Central memory CD8-positive, alpha-beta T cell (primary cell): ENCODE results near the gene AATF.

Experiments
- ATAC-seq: fragments of 150-1000 bp; cut with Tn5 transposase; replicated peaks from 2 replicates; pipeline ENCODE4 v1.10.0; 2022; ENCODE audit warnings: mild to moderate bottlenecking, moderate FRiP score, moderate number of reproducible peaks; ENCODE audit not compliant: poor library complexity, severe bottlenecking; ENCODE audit errors: extremely low read depth
- DNase-seq, 2 donors: peaks; one replicate each; pipeline ENCODE4 v3.0.0; 2021; ENCODE audit warnings: low spot score in 2 of 2
- H3K27ac Mint-ChIP-seq: one replicate; pipeline ENCODE4 v1.8.0; 2022; ENCODE audit warnings: low read depth, mild to moderate bottlenecking, moderate library complexity, mixed read lengths
- H3K27me3 Mint-ChIP-seq: one replicate; pipeline ENCODE4 v1.8.0; 2022; ENCODE audit warnings: mixed read lengths
- H3K36me3 Mint-ChIP-seq: one replicate; pipeline ENCODE4 v1.8.0; 2022; ENCODE audit warnings: mild to moderate bottlenecking, moderate library complexity, mixed read lengths; ENCODE audit not compliant: insufficient read depth
- H3K4me1 Mint-ChIP-seq: one replicate; pipeline ENCODE4 v1.8.0; 2022; ENCODE audit warnings: mixed read lengths
- H3K4me3 Mint-ChIP-seq: one replicate; pipeline ENCODE4 v1.8.0; 2022; ENCODE audit warnings: mild to moderate bottlenecking, moderate library complexity, mixed read lengths
- H3K9me3 Mint-ChIP-seq: one replicate; pipeline ENCODE4 v1.8.0; 2022; ENCODE audit warnings: mixed read lengths

AATF gene

GRCh38 chr17:36921095-36921851 lies 27.5 kb upstream of the AATF start:
- DNase-seq (no peak), ATAC-seq (no peak)
- Mint-ChIP-seq H3K36me3 (peaks cover 4% of the 10 kb centered on the region), H3K27me3 (peaks cover 57% of the 10 kb centered on the region), H3K4me3 (no peak overlapping the region), H3K27ac (no peak overlapping the region), H3K4me1 (no peaks in the 10 kb centered on the region), H3K9me3 (no peaks in the 10 kb centered on the region)

DNA sequence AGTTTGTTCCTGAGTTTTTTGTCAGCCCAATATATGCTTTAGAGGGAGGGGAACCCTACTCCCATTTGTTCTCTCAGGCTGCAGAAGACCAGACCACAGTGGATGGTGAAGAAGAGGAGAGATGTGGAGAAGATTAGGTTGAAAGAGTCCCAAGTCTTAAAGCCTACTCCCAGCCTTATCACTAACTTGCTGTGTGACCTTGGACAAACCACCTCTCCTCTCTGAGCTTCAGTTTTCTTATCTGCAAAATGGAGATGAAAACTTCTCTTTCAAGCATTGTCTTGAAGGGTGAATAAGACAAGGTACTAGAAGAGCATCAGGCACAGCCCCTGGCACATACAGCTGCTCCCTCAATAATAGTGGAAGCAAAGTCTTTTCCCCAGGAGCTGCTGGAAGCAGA lies 26.6 kb upstream of the AATF start:
- Mint-ChIP-seq H3K27me3 (peaks cover 57% of the 10 kb centered on the region), H3K9me3 (no peaks in the 10 kb centered on the region), H3K27ac (no peak overlapping the region), H3K36me3 (peaks cover under 1% of the 10 kb centered on the region), H3K4me1 (no peaks in the 10 kb centered on the region), H3K4me3 (no peak overlapping the region)
- ATAC-seq (no peak), DNase-seq (no peak)

GRCh38 chr17:36923814-36924221 lies 24.9 kb upstream of the AATF start:
- Mint-ChIP-seq H3K27me3 (peaks cover 63% of the 10 kb centered on the region), H3K4me3 (no peak overlapping the region), H3K27ac (no peak overlapping the region)

GRCh38 chr17:36926226-36926625 lies 22.5 kb upstream of the AATF start:
- H3K27ac Mint-ChIP-seq = no peak overlapping the region
- DNase-seq (no peak), ATAC-seq (no peak)
- no peak overlapping the region for H3K4me3 Mint-ChIP-seq
- peaks cover 2% of the 10 kb centered on the region for H3K36me3 Mint-ChIP-seq
- no peaks in the 10 kb centered on the region for H3K4me1 Mint-ChIP-seq
- H3K9me3 Mint-ChIP-seq = no peaks in the 10 kb centered on the region
- peaks cover 63% of the 10 kb centered on the region for H3K27me3 Mint-ChIP-seq

More at GRCh38 chr17:36923814-36924221, 24.9 kb upstream of the AATF start:
- Mint-ChIP-seq H3K36me3 (peaks cover 2% of the 10 kb centered on the region), H3K9me3 (no peaks in the 10 kb centered on the region), H3K4me1 (no peaks in the 10 kb centered on the region)
- ATAC-seq (no peak), DNase-seq (no peak)

- H3K4me3 Mint-ChIP-seq = no peak overlapping the region
- no peaks in the 10 kb centered on the region for H3K4me1 Mint-ChIP-seq
- DNase-seq (no peak), ATAC-seq (no peak)
- no peaks in the 10 kb centered on the region for H3K9me3 Mint-ChIP-seq
- H3K36me3 Mint-ChIP-seq = peaks cover 2% of the 10 kb centered on the region
- H3K27me3 Mint-ChIP-seq = peaks cover 63% of the 10 kb centered on the region
- H3K27ac Mint-ChIP-seq = no peak overlapping the region
Observed at GRCh38 chr17:36926701-36927100, 22.1 kb upstream of the AATF start.

DNA sequence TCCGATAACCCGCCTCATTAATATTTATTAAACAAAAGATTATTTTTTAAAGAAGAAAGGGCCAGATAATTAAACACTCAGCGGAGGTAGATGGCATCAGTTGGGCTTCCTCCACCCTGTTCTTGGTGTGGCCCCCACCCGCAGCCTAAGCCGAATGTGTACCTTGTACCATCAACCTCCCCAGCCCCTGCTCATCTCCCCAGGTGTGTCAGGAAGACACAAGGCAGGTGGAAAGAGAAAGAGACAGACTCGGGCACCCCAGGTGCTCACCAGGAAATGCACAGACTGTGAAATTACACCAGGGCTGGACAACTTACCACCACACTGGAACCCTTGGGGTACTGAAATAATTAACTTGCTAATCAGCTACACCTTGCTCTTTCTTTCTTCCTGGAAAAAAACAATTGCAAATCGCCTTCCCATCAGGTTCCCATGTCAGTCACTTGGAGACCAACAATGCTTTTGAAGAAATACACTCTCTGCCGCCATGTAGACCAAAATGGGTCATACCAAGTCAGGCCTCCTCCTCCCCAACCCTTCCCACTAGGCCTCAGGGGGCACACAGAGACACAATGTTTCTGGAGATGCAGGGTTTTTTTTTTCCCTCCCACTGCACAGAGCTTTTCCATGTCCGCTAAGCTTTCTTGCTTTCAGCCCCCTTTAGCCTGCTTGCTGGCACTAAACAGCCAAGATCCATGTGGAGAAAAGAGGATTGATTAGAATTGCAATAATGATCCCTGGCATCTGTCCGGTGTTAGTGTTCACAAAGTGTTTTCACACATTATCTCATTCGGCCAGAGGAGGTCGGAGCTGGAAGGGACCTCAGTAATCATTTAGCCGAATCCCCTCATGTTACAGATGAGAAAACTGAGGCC lies 20.0 kb upstream of the AATF start:
- peaks cover 64% of the 10 kb centered on the region for H3K27me3 Mint-ChIP-seq
- peaks cover 19% of the 10 kb centered on the region for H3K4me1 Mint-ChIP-seq
- H3K36me3 Mint-ChIP-seq = peaks cover 3% of the 10 kb centered on the region
- ATAC-seq = no peak
- no peak for DNase-seq
- H3K27ac Mint-ChIP-seq = no peak overlapping the region
- H3K9me3 Mint-ChIP-seq = no peaks in the 10 kb centered on the region
- H3K4me3 Mint-ChIP-seq = no peak overlapping the region

DNA sequence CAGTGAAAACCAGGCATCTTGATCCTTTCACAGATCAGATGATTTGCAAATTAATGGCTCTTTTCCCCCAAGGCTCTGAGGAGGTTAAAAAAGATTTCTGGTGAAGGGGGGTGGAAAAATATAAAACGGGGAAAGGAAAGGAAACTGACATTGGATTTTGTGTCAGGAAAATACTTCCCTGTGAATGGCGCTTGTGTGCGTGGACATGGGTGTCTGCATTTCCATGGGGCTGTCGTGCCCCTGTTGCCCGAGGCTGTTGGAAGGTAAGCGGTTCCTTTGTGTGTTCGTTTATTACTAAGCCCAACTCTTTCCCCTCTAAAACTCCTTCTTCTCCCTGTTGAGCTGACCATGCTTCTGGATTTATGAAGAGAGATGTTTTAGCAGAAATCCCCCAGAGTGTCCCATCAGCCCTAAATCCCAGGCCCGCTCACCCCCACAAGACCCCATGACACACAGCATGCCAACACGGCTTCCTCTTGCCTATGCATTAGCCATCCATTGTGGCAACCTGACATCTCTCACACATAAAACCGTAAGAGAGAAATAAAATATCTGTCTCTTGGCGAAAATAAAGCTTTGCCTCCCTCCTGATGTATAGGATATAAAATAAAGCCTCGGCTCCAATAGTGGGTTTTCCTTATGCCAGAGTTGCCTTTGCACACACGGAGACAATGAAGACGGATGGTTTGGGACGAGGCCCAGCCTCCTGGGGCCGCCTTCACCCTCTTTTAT lies 18.7 kb upstream of the AATF start:
- H3K27ac Mint-ChIP-seq = no peak overlapping the region
- peaks cover 5% of the 10 kb centered on the region for H3K36me3 Mint-ChIP-seq
- no peaks in the 10 kb centered on the region for H3K9me3 Mint-ChIP-seq
- H3K4me3 Mint-ChIP-seq = no peak overlapping the region
- H3K27me3 Mint-ChIP-seq = peaks cover 77% of the 10 kb centered on the region
- ATAC-seq = no peak
- no peak for DNase-seq
- peaks cover 28% of the 10 kb centered on the region for H3K4me1 Mint-ChIP-seq

- H3K9me3 Mint-ChIP-seq = no peaks in the 10 kb centered on the region
- H3K4me1 Mint-ChIP-seq = peaks cover 33% of the 10 kb centered on the region
- ATAC-seq = no peak
- DNase-seq = no peak
- H3K4me3 Mint-ChIP-seq = no peak overlapping the region
- peaks cover 83% of the 10 kb centered on the region for H3K27me3 Mint-ChIP-seq
- peaks cover 9% of the 10 kb centered on the region for H3K36me3 Mint-ChIP-seq
- no peak overlapping the region for H3K27ac Mint-ChIP-seq
Observed at GRCh38 chr17:36930583-36930900, 18.2 kb upstream of the AATF start.

- no peak for DNase-seq
- H3K4me3 Mint-ChIP-seq = no peak overlapping the region
- H3K36me3 Mint-ChIP-seq = peaks cover 13% of the 10 kb centered on the region
- no peak overlapping the region for H3K27ac Mint-ChIP-seq
- peaks cover 89% of the 10 kb centered on the region for H3K27me3 Mint-ChIP-seq
- peaks cover 39% of the 10 kb centered on the region for H3K4me1 Mint-ChIP-seq
- ATAC-seq = no peak
- no peaks in the 10 kb centered on the region for H3K9me3 Mint-ChIP-seq
Observed at GRCh38 chr17:36931096-36931696, 17.6 kb upstream of the AATF start.

- peaks cover 15% of the 10 kb centered on the region for H3K36me3 Mint-ChIP-seq
- no peak overlapping the region for H3K27ac Mint-ChIP-seq
- DNase-seq (no peak), ATAC-seq (no peak)
- peaks cover 96% of the 10 kb centered on the region for H3K27me3 Mint-ChIP-seq
- H3K9me3 Mint-ChIP-seq = no peaks in the 10 kb centered on the region
- peak overlapping the region; percentile 51 for H3K4me3 Mint-ChIP-seq
- peaks cover 41% of the 10 kb centered on the region for H3K4me1 Mint-ChIP-seq
Observed at GRCh38 chr17:36931697-36932382, 16.9 kb upstream of the AATF start.

- Mint-ChIP-seq H3K36me3 (peaks cover 19% of the 10 kb centered on the region), H3K4me3 (peak overlapping the region; percentile 51), H3K4me1 (peaks cover 46% of the 10 kb centered on the region), H3K27me3 (peaks cover 100% of the 10 kb centered on the region), H3K27ac (no peak overlapping the region), H3K9me3 (no peaks in the 10 kb centered on the region)
- DNase-seq = no peak
- ATAC-seq = no peak
Observed at GRCh38 chr17:36932383-36932693, 16.4 kb upstream of the AATF start.
